Natural killer cell (primary cell): ENCODE data around the gene PIM3. TPM values are rescaled to one million over a fixed set of nuclear protein-coding genes. Genes with fewer than 3 reads are reported as not detected.

ENCODE experiments used
- ATAC-seq, 3 donors: fragments of 150-1000 bp in 2 of 3; fragments of 200-7000 bp in 1 of 3; cut with Tn5 transposase; 1 replicate in 1 of 3; 2 replicates in 2 of 3; pipeline ENCODE4 v1.10.0; 2021; ENCODE audit warnings: mild to moderate bottlenecking in 2 of 3, moderate library complexity in 2 of 3
- DNase-seq, 2 donors: peaks; one replicate each; pipeline versions ENCODE4 v3.0.0 to v3.0.0-alpha.2; 2013 to 2021; ENCODE audit warnings: mixed read lengths in 1 of 2
- H3K27ac ChIP-seq: one replicate; pipeline ENCODE4 v1.5.1; 2013; ENCODE audit warnings: mild to moderate bottlenecking, low read length
- H3K27me3 ChIP-seq: one replicate; pipeline ENCODE4 v1.6.1; 2013; ENCODE audit warnings: low read length; ENCODE audit not compliant: control insufficient read depth, insufficient read depth
- H3K36me3 ChIP-seq: one replicate; pipeline ENCODE4 v1.6.1; 2013; ENCODE audit warnings: low read length; ENCODE audit not compliant: control insufficient read depth, insufficient read depth
- H3K4me1 ChIP-seq: one replicate; pipeline ENCODE4 v1.6.1; 2013; ENCODE audit warnings: low read length; ENCODE audit not compliant: control insufficient read depth, insufficient read depth
- H3K4me3 ChIP-seq: one replicate; pipeline ENCODE4 v1.5.1; 2013; ENCODE audit warnings: low read length
- H3K9me3 ChIP-seq: one replicate; pipeline ENCODE4 v1.6.1; 2013; ENCODE audit warnings: low read length; ENCODE audit not compliant: control insufficient read depth, insufficient read depth
- H3K27ac Mint-ChIP-seq, 2 donors: one replicate each; pipeline ENCODE4 v1.8.0; 2022; ENCODE audit warnings: mild to moderate bottlenecking in 2 of 2, mixed read lengths in 2 of 2, moderate library complexity in 1 of 2
- H3K27me3 Mint-ChIP-seq, 2 donors: one replicate each; pipeline ENCODE4 v1.8.0; 2022; ENCODE audit warnings: low read depth in 2 of 2, mixed read lengths in 2 of 2
- H3K36me3 Mint-ChIP-seq: one replicate; pipeline ENCODE4 v1.8.0; 2022; ENCODE audit warnings: mixed read lengths
- H3K4me1 Mint-ChIP-seq, 2 donors: one replicate each; pipeline ENCODE4 v1.8.0; 2022; ENCODE audit warnings: mixed read lengths in 2 of 2
- H3K4me3 Mint-ChIP-seq: one replicate; pipeline ENCODE4 v1.8.0; 2022; ENCODE audit warnings: mild to moderate bottlenecking, moderate library complexity, mixed read lengths
- H3K9me3 Mint-ChIP-seq, 2 donors: one replicate each; pipeline ENCODE4 v1.8.0; 2022; ENCODE audit warnings: mixed read lengths in 2 of 2
- WGBS: methylation state at CpG from one replicate; pipeline ENCODE4 v1.1.7; 2013; ENCODE audit warnings: missing lambda C conversion rate; ENCODE audit not compliant: insufficient coverage; 5-methylcytosine and 5-hydroxymethylcytosine counted together
- intact Hi-C: fragments of 100-400 bp; cut with micrococcal nuclease; formaldehyde crosslinking; loops from one replicate; pipeline ENCODE4 v1.14.2; 2022
- total RNA-seq, 4 donors: library from RNA; stranded (reverse); fragments of 120-200 nt in 1 of 4; gene quantifications; one replicate each; pipeline versions ENCODE4 v1.2.3 to v1.2.4, GENCODE V29; 2013 to 2022
- TF ChIP-seq, protein P1 (sequence below): fragments of 200-600 bp; IDR thresholded peaks from one replicate; pipeline ENCODE4 v1.8.0; 2022; ENCODE audit warnings: antibody characterized with exemption

PIM3 gene
- total RNA-seq, 3 donors from 2014 or later (not counting 1 experiment from before 2014, with no cell fraction given) = 107 to 130 (median 129) TPM

GRCh38 chr22:49958366-49958921 is 2.1 kb upstream of the PIM3 start:
- TF ChIP-seq, protein P1, sequence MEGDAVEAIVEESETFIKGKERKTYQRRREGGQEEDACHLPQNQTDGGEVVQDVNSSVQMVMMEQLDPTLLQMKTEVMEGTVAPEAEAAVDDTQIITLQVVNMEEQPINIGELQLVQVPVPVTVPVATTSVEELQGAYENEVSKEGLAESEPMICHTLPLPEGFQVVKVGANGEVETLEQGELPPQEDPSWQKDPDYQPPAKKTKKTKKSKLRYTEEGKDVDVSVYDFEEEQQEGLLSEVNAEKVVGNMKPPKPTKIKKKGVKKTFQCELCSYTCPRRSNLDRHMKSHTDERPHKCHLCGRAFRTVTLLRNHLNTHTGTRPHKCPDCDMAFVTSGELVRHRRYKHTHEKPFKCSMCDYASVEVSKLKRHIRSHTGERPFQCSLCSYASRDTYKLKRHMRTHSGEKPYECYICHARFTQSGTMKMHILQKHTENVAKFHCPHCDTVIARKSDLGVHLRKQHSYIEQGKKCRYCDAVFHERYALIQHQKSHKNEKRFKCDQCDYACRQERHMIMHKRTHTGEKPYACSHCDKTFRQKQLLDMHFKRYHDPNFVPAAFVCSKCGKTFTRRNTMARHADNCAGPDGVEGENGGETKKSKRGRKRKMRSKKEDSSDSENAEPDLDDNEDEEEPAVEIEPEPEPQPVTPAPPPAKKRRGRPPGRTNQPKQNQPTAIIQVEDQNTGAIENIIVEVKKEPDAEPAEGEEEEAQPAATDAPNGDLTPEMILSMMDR = no peak
- Histone ChIP-seq H3K27me3 (no peaks in the 10 kb centered on the region), H3K36me3 (peaks cover 10% of the 10 kb centered on the region), H3K9me3 (no peaks in the 10 kb centered on the region), H3K27ac (no peak overlapping the region), H3K4me3 (no peak overlapping the region), H3K4me1 (peaks cover 33% of the 10 kb centered on the region)
- Mint-ChIP-seq H3K4me1 (peaks cover 5 to 18% of the 10 kb centered on the region in 2 donors), H3K36me3 (no peaks in the 10 kb centered on the region), H3K4me3 (peak overlapping the region; percentile 35), H3K27ac (peak overlapping the region; percentile 75 to 83), H3K27me3 (no peaks in the 10 kb centered on the region), H3K9me3 (no peaks in the 10 kb centered on the region)
- intact Hi-C loops = no loop called here
- WGBS = 95% methylated on average over 16 of the region's 16 CpGs
- ATAC-seq (no peak), DNase-seq (no peak)

GRCh38 chr22:49958931-49959781 is 1.4 kb upstream of the PIM3 start:
- Mint-ChIP-seq H3K27ac (peak overlapping the region; percentile 75 to 83), H3K4me1 (peaks cover 5 to 25% of the 10 kb centered on the region in 2 donors), H3K27me3 (no peaks in the 10 kb centered on the region), H3K4me3 (peak overlapping the region; percentile 75), H3K36me3 (no peaks in the 10 kb centered on the region), H3K9me3 (no peaks in the 10 kb centered on the region)
- TF ChIP-seq, protein P1 = no peak
- DNase-seq (no peak), ATAC-seq (no peak)
- 79% methylated on average over 29 of the region's 29 CpGs for WGBS
- Histone ChIP-seq H3K27ac (peak overlapping the region; percentile 67), H3K27me3 (no peaks in the 10 kb centered on the region), H3K9me3 (no peaks in the 10 kb centered on the region), H3K4me1 (peaks cover 34% of the 10 kb centered on the region), H3K36me3 (peaks cover 15% of the 10 kb centered on the region), H3K4me3 (peak overlapping the region; percentile 44)
- intact Hi-C loops = no loop called here

- intact Hi-C loops = loop anchor here (2.0 kb wide), 1 partner anchor 23 kb away; no protein-coding TSS in a partner anchor
- peak overlapping the region; percentile 67 for H3K27ac ChIP-seq
- peak overlapping the region; percentile 44 for H3K4me3 ChIP-seq
- Mint-ChIP-seq H3K9me3 (no peaks in the 10 kb centered on the region), H3K27ac (peak overlapping the region; percentile 75 to 83), H3K4me1 (peaks cover 5 to 26% of the 10 kb centered on the region in 2 donors), H3K4me3 (peak overlapping the region; percentile 75), H3K27me3 (no peaks in the 10 kb centered on the region), H3K36me3 (no peaks in the 10 kb centered on the region)
- TF ChIP-seq, protein P1 = no peak
- H3K27me3 ChIP-seq = no peaks in the 10 kb centered on the region
- ATAC-seq = no peak
- DNase-seq = peak in 1 of 2 donors; percentile 58
- peaks cover 35% of the 10 kb centered on the region for H3K4me1 ChIP-seq
- peaks cover 18% of the 10 kb centered on the region for H3K36me3 ChIP-seq
- no peaks in the 10 kb centered on the region for H3K9me3 ChIP-seq
- WGBS = 4% methylated on average over 21 of the region's 21 CpGs
Measured at GRCh38 chr22:49959782-49960158, 802 bp upstream of the PIM3 start.
